Colonic mucosa (tissue), 4 donors: ENCODE data around the gene PRTFDC1. TPM values are rescaled to one million over a fixed set of nuclear protein-coding genes. Genes with fewer than 3 reads are reported as not detected.

Experiments used
- DNase-seq: peaks from one replicate; pipeline ENCODE4 v3.0.0-alpha.2; 2020
- H3K27ac ChIP-seq: fragments of 200-600 bp; one replicate; pipeline ENCODE4 v1.8.0; 2021
- H3K27me3 ChIP-seq: fragments of 200-600 bp; one replicate; pipeline ENCODE4 v1.8.0; 2021
- H3K36me3 ChIP-seq: fragments of 200-600 bp; one replicate; pipeline ENCODE4 v1.8.0; 2021
- H3K4me1 ChIP-seq: fragments of 200-600 bp; one replicate; pipeline ENCODE4 v1.8.0; 2021; ENCODE audit warnings: mild to moderate bottlenecking
- H3K4me3 ChIP-seq: fragments of 200-600 bp; one replicate; pipeline ENCODE4 v1.8.0; 2021
- H3K9ac ChIP-seq, 2 donors: one replicate each; pipeline ENCODE4 v1.7.0; 2013; ENCODE audit warnings: control low read depth in 2 of 2, low read depth in 2 of 2, low read length in 2 of 2
- H3K9me3 ChIP-seq: fragments of 200-600 bp; one replicate; pipeline ENCODE4 v1.8.0; 2021
- intact Hi-C: fragments of 100-400 bp; cut with DNase I; formaldehyde crosslinking; loops from one replicate; pipeline ENCODE4 v1.14.1; 2022
- total RNA-seq, 2 donors: library from RNA; stranded (reverse); fragmentation: NEBNext Ultra II Directional in 1 of 2; extraction: Animal tissue kit (Norgen Biotek cat#: 25700) in 1 of 2; gene quantifications; one replicate each; pipeline ENCODE4 v1.2.1, GENCODE V29; 2021
- TF ChIP-seq, protein P1 (sequence below): fragments of 200-600 bp; IDR thresholded peaks from one replicate; pipeline ENCODE4 v1.8.0; 2022; ENCODE audit warnings: antibody characterized with exemption, mild to moderate bottlenecking
- donor health status: healthy.
- donor health status: DM: no; HTN: no; CAD: no.
- donor health status: DM: no; HTN: no; CAD: no.

PRTFDC1 gene
- total RNA-seq, 2 donors from 2014 or later: 8.1 to 16.0 TPM

DNA sequence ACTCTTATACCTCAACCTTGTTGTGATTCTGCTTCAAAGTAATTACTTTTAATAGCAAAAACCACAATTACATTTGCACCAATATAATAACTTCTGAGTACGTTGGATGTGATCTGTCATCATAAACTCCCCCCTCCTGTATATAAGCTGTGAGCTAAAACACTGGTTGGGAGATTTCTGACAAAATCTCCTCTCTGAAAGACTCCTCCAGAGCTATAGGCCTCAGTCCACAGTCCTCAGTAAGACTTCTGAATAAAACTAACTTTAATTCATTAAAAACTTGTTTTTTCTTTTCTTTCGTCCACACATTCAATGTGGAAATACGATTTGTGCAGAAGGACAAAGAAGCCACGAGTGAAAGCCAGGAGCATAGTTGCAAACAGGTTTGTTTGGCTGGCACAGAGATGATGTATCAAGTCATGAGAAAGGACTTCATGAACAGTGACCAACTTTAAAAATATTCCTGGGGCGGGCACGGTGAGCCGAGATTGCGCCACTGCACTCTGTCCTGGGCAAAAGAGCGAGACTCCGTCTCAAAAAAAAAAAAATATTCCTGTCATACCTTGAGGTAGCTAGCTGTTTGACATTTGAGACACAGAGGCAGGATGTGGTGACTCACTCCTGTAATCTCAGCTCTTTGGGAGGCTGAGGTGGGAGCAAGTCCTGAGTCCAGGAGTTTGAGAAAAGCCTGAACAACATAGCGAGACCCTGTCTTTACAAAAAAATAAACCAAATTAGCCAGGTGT lies 137.7 kb downstream of the PRTFDC1 start:
- no peak overlapping the region for H3K9ac ChIP-seq
- intact Hi-C loops: no loop called here

DNA sequence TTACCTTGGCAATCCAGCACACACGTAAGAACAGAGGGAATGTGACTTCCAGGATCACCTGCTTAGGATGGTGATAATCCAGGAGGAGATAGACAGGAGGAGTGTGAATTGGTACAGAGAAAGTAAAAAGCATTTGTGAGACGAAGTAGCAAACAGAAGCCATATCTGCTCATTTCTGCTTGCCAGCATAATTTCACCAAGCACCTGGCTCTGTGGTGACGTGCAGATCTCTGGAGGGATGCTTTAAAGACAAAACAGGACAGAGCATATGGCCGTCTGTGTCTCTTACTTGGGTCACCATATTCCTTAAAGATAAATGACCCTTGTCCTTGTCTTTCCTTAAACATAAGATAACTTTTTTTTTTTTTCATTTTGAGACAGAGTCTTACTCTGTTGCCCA lies 138.6 kb downstream of the PRTFDC1 start:
- H3K36me3 ChIP-seq: no peaks in the 10 kb centered on the region
- intact Hi-C loops: no loop called here
- TF ChIP-seq, protein P1, sequence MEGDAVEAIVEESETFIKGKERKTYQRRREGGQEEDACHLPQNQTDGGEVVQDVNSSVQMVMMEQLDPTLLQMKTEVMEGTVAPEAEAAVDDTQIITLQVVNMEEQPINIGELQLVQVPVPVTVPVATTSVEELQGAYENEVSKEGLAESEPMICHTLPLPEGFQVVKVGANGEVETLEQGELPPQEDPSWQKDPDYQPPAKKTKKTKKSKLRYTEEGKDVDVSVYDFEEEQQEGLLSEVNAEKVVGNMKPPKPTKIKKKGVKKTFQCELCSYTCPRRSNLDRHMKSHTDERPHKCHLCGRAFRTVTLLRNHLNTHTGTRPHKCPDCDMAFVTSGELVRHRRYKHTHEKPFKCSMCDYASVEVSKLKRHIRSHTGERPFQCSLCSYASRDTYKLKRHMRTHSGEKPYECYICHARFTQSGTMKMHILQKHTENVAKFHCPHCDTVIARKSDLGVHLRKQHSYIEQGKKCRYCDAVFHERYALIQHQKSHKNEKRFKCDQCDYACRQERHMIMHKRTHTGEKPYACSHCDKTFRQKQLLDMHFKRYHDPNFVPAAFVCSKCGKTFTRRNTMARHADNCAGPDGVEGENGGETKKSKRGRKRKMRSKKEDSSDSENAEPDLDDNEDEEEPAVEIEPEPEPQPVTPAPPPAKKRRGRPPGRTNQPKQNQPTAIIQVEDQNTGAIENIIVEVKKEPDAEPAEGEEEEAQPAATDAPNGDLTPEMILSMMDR: no peak

More for the DNA sequence above, 137.7 kb downstream of the PRTFDC1 start:
- no peaks in the 10 kb centered on the region for H3K9me3 ChIP-seq
- H3K27me3 ChIP-seq: no peaks in the 10 kb centered on the region
- H3K36me3 ChIP-seq: no peaks in the 10 kb centered on the region
- DNase-seq: no peak
- no peak overlapping the region for H3K4me3 ChIP-seq
- no peaks in the 10 kb centered on the region for H3K4me1 ChIP-seq
- TF ChIP-seq, protein P1: no peak
- H3K27ac ChIP-seq: no peak overlapping the region

DNA sequence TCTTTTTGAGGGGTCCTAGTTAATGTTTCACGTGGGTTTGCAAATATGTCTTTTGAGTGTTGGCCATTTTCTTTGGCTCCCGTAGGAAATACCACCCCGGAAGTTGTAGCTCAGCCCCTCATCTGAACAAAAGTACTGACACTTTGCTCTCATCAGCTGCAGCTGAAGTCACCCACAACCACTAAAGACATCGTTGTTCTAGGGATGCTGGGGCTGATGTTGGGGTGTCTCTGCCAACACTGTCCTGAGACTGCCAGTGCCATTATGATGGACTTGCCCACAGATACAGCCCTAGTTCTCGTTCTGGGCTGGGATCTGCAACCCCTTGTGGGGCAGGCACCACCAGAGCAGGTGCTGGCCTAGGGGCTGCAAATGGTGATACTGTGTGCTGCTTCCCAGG lies 146.1 kb downstream of the PRTFDC1 start:
- Histone ChIP-seq H3K9ac (no peak overlapping the region), H3K9me3 (no peaks in the 10 kb centered on the region), H3K4me1 (no peaks in the 10 kb centered on the region), H3K27me3 (no peaks in the 10 kb centered on the region), H3K36me3 (no peaks in the 10 kb centered on the region), H3K27ac (no peak overlapping the region), H3K4me3 (no peak overlapping the region)
- no peak for DNase-seq
- intact Hi-C loops: no loop called here
- TF ChIP-seq, protein P1: no peak

More for the DNA sequence above, 138.6 kb downstream of the PRTFDC1 start:
- no peak for DNase-seq
- Histone ChIP-seq H3K4me1 (no peaks in the 10 kb centered on the region), H3K27ac (no peak overlapping the region), H3K9ac (no peak overlapping the region), H3K9me3 (no peaks in the 10 kb centered on the region), H3K4me3 (no peak overlapping the region), H3K27me3 (no peaks in the 10 kb centered on the region)

DNA sequence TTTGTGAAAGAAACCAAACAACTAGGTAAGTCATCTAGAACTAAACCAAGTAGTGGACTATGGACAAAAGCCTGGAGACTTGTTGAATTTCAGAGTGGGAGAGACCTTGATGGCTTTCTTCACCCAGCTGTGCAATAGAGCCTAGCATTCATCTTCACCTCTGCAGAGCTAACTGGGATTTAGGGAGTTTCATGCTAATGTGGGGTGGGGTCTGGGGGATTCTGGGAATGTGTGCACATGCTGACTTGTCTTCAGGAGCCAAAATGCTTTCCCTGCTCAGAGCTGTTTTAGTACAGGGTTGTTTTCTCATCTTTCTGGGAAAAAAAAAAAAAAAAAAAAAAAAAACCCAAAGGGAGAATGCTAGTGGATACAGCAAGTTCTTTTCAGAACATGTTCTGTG lies 147.4 kb downstream of the PRTFDC1 start:
- Histone ChIP-seq H3K4me1 (no peaks in the 10 kb centered on the region), H3K36me3 (no peaks in the 10 kb centered on the region), H3K9me3 (no peaks in the 10 kb centered on the region), H3K27ac (no peak overlapping the region), H3K4me3 (no peak overlapping the region), H3K27me3 (no peaks in the 10 kb centered on the region), H3K9ac (no peak overlapping the region)
- DNase-seq: no peak
- TF ChIP-seq, protein P1: no peak
- intact Hi-C loops: no loop called here

DNA sequence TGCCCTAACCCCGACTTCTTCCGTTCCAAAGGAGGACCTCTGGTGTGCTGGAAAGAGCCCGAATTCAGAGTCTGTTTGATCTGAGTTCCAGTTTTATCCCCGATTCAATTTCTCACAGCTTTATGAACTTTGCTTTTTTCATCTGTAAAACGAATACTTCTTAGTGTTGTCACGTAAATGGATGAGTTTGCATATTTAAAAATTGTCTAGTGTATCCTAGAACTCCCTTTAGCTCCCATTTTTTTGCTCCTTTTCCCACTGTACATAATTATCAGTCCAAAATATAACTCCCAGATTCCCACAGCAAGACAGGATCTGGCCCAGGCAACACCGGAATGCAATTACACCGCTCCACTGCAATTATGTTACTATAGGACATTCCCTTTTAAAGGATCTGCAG lies 148.0 kb downstream of the PRTFDC1 start:
- H3K36me3 ChIP-seq: no peaks in the 10 kb centered on the region
- H3K4me3 ChIP-seq: no peak overlapping the region
- DNase-seq: no peak
- intact Hi-C loops: no loop called here
- no peaks in the 10 kb centered on the region for H3K9me3 ChIP-seq
- TF ChIP-seq, protein P1: no peak
- no peaks in the 10 kb centered on the region for H3K27me3 ChIP-seq
- H3K9ac ChIP-seq: no peak overlapping the region
- H3K27ac ChIP-seq: no peak overlapping the region
- H3K4me1 ChIP-seq: no peaks in the 10 kb centered on the region
